SU-DHL-6 (cell line): ENCODE results near the gene PALLD.

Experiments used
- EZH2phosphoT487 ChIP-seq: fragments of 200-600 bp; sonication (generic), shearing (Covaris generic); conservative IDR thresholded peaks from 2 replicates; pipeline ENCODE4 v1.6.1; 2018; ENCODE audit warnings: mild to moderate bottlenecking, antibody characterized with exemption, low read length, moderate library complexity, mixed read lengths
- TF ChIP-seq, protein P1 (sequence below): fragments of 200-600 bp; sonication (generic); IDR thresholded peaks from one replicate; pipeline ENCODE4 v1.5.1; 2017; ENCODE audit warnings: antibody characterized with exemption, mild to moderate bottlenecking, low read length, moderate library complexity; ENCODE audit not compliant: insufficient read depth, poor library complexity, severe bottlenecking

DNA sequence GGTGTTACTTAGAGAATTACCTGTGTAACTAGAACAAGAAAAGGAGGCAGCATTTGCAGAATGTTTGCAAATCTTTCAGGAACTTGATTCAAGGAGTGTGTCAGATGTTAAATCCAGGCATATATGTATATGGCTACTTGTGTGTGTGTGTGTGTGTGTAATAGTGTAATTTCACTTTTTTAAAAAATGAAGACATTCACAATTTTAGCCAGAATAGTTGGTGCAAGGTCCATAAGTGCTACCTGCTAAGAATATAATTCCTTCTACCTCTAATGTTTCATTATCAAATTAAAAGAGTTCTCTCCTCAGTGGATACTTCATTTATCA is 158.0 kb downstream of the PALLD start:
- TF ChIP-seq, protein P1, sequence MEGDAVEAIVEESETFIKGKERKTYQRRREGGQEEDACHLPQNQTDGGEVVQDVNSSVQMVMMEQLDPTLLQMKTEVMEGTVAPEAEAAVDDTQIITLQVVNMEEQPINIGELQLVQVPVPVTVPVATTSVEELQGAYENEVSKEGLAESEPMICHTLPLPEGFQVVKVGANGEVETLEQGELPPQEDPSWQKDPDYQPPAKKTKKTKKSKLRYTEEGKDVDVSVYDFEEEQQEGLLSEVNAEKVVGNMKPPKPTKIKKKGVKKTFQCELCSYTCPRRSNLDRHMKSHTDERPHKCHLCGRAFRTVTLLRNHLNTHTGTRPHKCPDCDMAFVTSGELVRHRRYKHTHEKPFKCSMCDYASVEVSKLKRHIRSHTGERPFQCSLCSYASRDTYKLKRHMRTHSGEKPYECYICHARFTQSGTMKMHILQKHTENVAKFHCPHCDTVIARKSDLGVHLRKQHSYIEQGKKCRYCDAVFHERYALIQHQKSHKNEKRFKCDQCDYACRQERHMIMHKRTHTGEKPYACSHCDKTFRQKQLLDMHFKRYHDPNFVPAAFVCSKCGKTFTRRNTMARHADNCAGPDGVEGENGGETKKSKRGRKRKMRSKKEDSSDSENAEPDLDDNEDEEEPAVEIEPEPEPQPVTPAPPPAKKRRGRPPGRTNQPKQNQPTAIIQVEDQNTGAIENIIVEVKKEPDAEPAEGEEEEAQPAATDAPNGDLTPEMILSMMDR, result no peak
- no peak for TF ChIP-seq EZH2phosphoT487
